HCT116 (cell line): Measurements from ENCODE around the gene GARS1. TPM values are rescaled to one million over a fixed set of nuclear protein-coding genes. Genes with fewer than 3 reads are reported as not detected.

ENCODE experiments used
- ATAC-seq: fragments of 200-7000 bp; cut with Tn5 transposase; 2 replicates; pipeline ENCODE4 v1.9.1; 2020; ENCODE audit warnings: mild to moderate bottlenecking, moderate library complexity
- BruUV-seq: library from RNA; stranded (reverse); fragments of 400-500 nt; replicated peaks from 2 replicates; lab custom pipeline; 2021; lab: Mats Ljungman, UMichigan
- CTCF ChIA-PET: fragments of 300-600 bp; sonication (Branson Sonifier 250); formaldehyde crosslinking; loops from one replicate; lab custom pipeline; 2021; ENCODE audit warnings: antibody characterized with exemption; lab: Charles Lee
- POLR2A ChIA-PET: fragments of 300-600, 350-600 bp; sonication (Branson Sonifier 250); formaldehyde crosslinking; loops from one replicate; lab custom pipeline; 2021; ENCODE audit warnings: antibody characterized with exemption; lab: Charles Lee
- RAD21 ChIA-PET, 2 experiments: fragments of 300-600 bp; sonication (Branson Sonifier 250); formaldehyde crosslinking; loops; one replicate each; lab custom pipeline; 2023; ENCODE audit warnings: low total read pairs in 2 of 2; ENCODE audit not compliant: uncharacterized antibody in 2 of 2, unreplicated experiment in 2 of 2, low non-redundant PET in 1 of 2; lab: Charles Lee
- DNase-seq: peaks from one replicate; pipeline ENCODE4 v3.0.0-alpha.2; 2010; ENCODE audit warnings: low read depth, low spot score
- H2AFZ ChIP-seq: fragments of 200-600 bp; shearing (Covaris generic), sonication (generic); 2 replicates; pipeline ENCODE4 v1.6.1; 2017; ENCODE audit warnings: low read depth, mixed run types, mixed read lengths, antibody characterized with exemption, low read length; ENCODE audit not compliant: poor library complexity, severe bottlenecking
- H3K27ac ChIP-seq: 2 replicates; pipeline ENCODE4 v1.5.1; 2012; ENCODE audit warnings: low read depth, low read length
- H3K27me3 ChIP-seq: fragments of 200-600 bp; sonication (generic); 2 replicates; pipeline ENCODE4 v1.6.1; 2016; ENCODE audit warnings: mixed run types, low read length, mixed read lengths; ENCODE audit not compliant: insufficient read depth
- H3K36me3 ChIP-seq, 2 experiments: fragments of 200-500 bp in 1 of 2; fragments of 200-600 bp in 1 of 2; sonication (Bioruptor generic) in 1 of 2; sonication (generic) in 1 of 2; 2 replicates each; pipeline versions ENCODE4 v1.5.1 to v1.6.1; 2014 to 2016; ENCODE audit warnings: low read length in 2 of 2, inconsistent platforms in 1 of 2, mixed read lengths in 1 of 2, mixed run types in 1 of 2; ENCODE audit not compliant: insufficient read depth in 2 of 2, control insufficient read depth in 1 of 2
- H3K4me1 ChIP-seq, 2 experiments: fragments of 200-600 bp in 1 of 2; sonication (generic) in 1 of 2; 2 replicates each; pipeline versions ENCODE4 v1.5.1 to v1.6.1; 2012 to 2017; ENCODE audit warnings: low read length in 2 of 2, inconsistent platforms in 1 of 2, mild to moderate bottlenecking in 1 of 2, mixed read lengths in 1 of 2, mixed run types in 1 of 2, moderate library complexity in 1 of 2; ENCODE audit not compliant: insufficient read depth in 2 of 2, control insufficient read depth in 1 of 2
- H3K4me2 ChIP-seq: fragments of 200-600 bp; sonication (generic); 2 replicates; pipeline ENCODE4 v1.6.1; 2017; ENCODE audit warnings: mixed run types, low read length, mixed read lengths
- H3K4me3 ChIP-seq, 2 experiments: fragments of 200-600 bp in 1 of 2; sonication (generic) in 1 of 2; replicated peaks in 1 of 2; 2 replicates each; pipeline ENCODE4 v1.5.1; 2011 to 2016; ENCODE audit warnings: low read length in 2 of 2, control low read depth in 1 of 2, low read depth in 1 of 2, mild to moderate bottlenecking in 1 of 2, mixed read lengths in 1 of 2, mixed run types in 1 of 2
- H3K79me2 ChIP-seq: fragments of 200-600 bp; sonication (generic); 2 replicates; pipeline ENCODE4 v1.6.1; 2017; ENCODE audit warnings: mild to moderate bottlenecking, mixed run types, low read length, moderate library complexity, mixed read lengths; ENCODE audit not compliant: insufficient read depth
- H3K9ac ChIP-seq: fragments of 200-600 bp; sonication (generic); 2 replicates; pipeline ENCODE4 v1.6.1; 2016; ENCODE audit warnings: low read length, mixed read lengths
- H3K9me2 ChIP-seq: fragments of 200-600 bp; sonication (generic), shearing (Covaris generic); 2 replicates; pipeline ENCODE4 v1.6.1; 2017; ENCODE audit warnings: mixed run types, mild to moderate bottlenecking, moderate library complexity; ENCODE audit not compliant: insufficient read depth
- H3K9me3 ChIP-seq, 2 experiments: fragments of 200-500 bp in 1 of 2; fragments of 200-600 bp in 1 of 2; sonication (Bioruptor generic) in 1 of 2; sonication (generic) in 1 of 2; 2 replicates each; pipeline ENCODE4 v1.6.1; 2014 to 2017; ENCODE audit warnings: low read length in 2 of 2, mixed read lengths in 2 of 2, inconsistent platforms in 1 of 2, low read depth in 1 of 2, mild to moderate bottlenecking in 1 of 2, mixed run types in 1 of 2, moderate library complexity in 1 of 2; ENCODE audit not compliant: control insufficient read depth in 1 of 2, insufficient read depth in 1 of 2
- H4K20me1 ChIP-seq: fragments of 200-600 bp; sonication (generic), shearing (Covaris generic); 2 replicates; pipeline ENCODE4 v1.6.1; 2017; ENCODE audit warnings: mixed run types, mild to moderate bottlenecking, moderate library complexity; ENCODE audit not compliant: insufficient read depth
- CBX3 ChIP-seq: IDR thresholded peaks from 2 replicates; pipeline ENCODE4 v1.6.1; 2012; ENCODE audit warnings: low read depth
- CTCF ChIP-seq, 3 experiments: fragments of 200-600 bp in 1 of 3; sonication (generic) in 1 of 3; IDR thresholded peaks in 2 of 3; conservative IDR thresholded peaks in 1 of 3; 2 replicates each; pipeline ENCODE4 v1.5.1; 2012 to 2017; ENCODE audit warnings: low read depth in 2 of 3, low read length in 2 of 3, antibody characterized with exemption in 1 of 3, borderline replicate concordance in 1 of 3, control low read depth in 1 of 3, mild to moderate bottlenecking in 1 of 3, mixed read lengths in 1 of 3, mixed run types in 1 of 3, moderate library complexity in 1 of 3; ENCODE audit not compliant: insufficient read depth in 1 of 3
- EZH2 ChIP-seq: fragments of 200-600 bp; sonication (generic); IDR thresholded peaks from 2 replicates; pipeline ENCODE4 v1.6.1; 2017; ENCODE audit warnings: antibody characterized with exemption, mixed run types
- FOSL1 ChIP-seq: IDR thresholded peaks from 2 replicates; pipeline ENCODE4 v1.6.1; 2012; ENCODE audit warnings: low read depth
- JUND ChIP-seq: IDR thresholded peaks from 2 replicates; pipeline ENCODE4 v1.6.1; 2012
- REST ChIP-seq: IDR thresholded peaks from 2 replicates; pipeline ENCODE4 v1.6.1; 2012; ENCODE audit warnings: low read depth
- SIN3A ChIP-seq: IDR thresholded peaks from 2 replicates; pipeline ENCODE4 v1.6.1; 2012; ENCODE audit warnings: low read depth
- SRF ChIP-seq: IDR thresholded peaks from 2 replicates; pipeline ENCODE4 v1.6.1; 2012; ENCODE audit warnings: low read depth
- TCF7L2 ChIP-seq: IDR thresholded peaks from 2 replicates; pipeline ENCODE4 v1.7.0; 2011; ENCODE audit warnings: borderline replicate concordance, inconsistent platforms; ENCODE audit not compliant: insufficient read depth, insufficient read length; ENCODE audit errors: extremely low read depth
- ZBTB33 ChIP-seq: IDR thresholded peaks from 2 replicates; pipeline ENCODE4 v1.6.1; 2011; ENCODE audit warnings: mild to moderate bottlenecking, low read length, moderate library complexity; ENCODE audit not compliant: insufficient replicate concordance; ENCODE audit errors: extremely low read depth
- ZNF274 ChIP-seq: fragments of 200-500 bp; sonication (Bioruptor generic); IDR thresholded peaks from 2 replicates; pipeline ENCODE4 v1.6.1; 2014; ENCODE audit warnings: mild to moderate bottlenecking, low read depth, low read length, inconsistent platforms
- intact Hi-C: fragments of 100-400 bp; cut with micrococcal nuclease; formaldehyde crosslinking; loops from 2 replicates; pipeline ENCODE4 v1.10.0; 2022
- total RNA-seq: library from RNA; stranded (reverse); gene quantifications from one replicate; pipeline ENCODE4 v1.2.1, GENCODE V29; 2021; ENCODE audit not compliant: unreplicated experiment

The GARS1 gene
- total RNA-seq, 1 experiment from 2014 or later = 329 TPM

- ChIA-PET RAD21 (no interaction called here), POLR2A (no interaction called here), CTCF (no interaction called here)
- intact Hi-C loops = no loop called here
- H3K4me1 ChIP-seq = no peaks in the 10 kb centered on the region
- H3K9ac ChIP-seq = no peak overlapping the region
- no TSS peak for BruUV-seq
- DNase-seq = no peak
- TF ChIP-seq JUND = no peak
- H3K9me2 ChIP-seq = no peaks in the 10 kb centered on the region
- ATAC-seq = no peak
- no peaks in the 10 kb centered on the region for H3K27me3 ChIP-seq
- no peaks in the 10 kb centered on the region for H4K20me1 ChIP-seq
- no peak overlapping the region for H2AFZ ChIP-seq
- no peaks in the 10 kb centered on the region for H3K79me2 ChIP-seq
- no peak overlapping the region for H3K4me2 ChIP-seq
- H3K27ac ChIP-seq = no peak overlapping the region
- no peaks in the 10 kb centered on the region for H3K36me3 ChIP-seq
- H3K9me3 ChIP-seq = no peaks in the 10 kb centered on the region
- no peak overlapping the region for H3K4me3 ChIP-seq
Measured at GRCh38 chr7:30656006-30656957, 61.6 kb downstream of the GARS1 start.

GRCh38 chr7:30657131-30657530 is 62.5 kb downstream of the GARS1 start:
- Histone ChIP-seq H3K9me3 (no peaks in the 10 kb centered on the region), H4K20me1 (no peaks in the 10 kb centered on the region), H3K9me2 (no peaks in the 10 kb centered on the region), H3K9ac (no peak overlapping the region), H3K4me2 (no peak overlapping the region), H3K27ac (no peak overlapping the region), H3K79me2 (no peaks in the 10 kb centered on the region), H3K4me3 (no peak overlapping the region), H3K36me3 (no peaks in the 10 kb centered on the region), H3K4me1 (no peaks in the 10 kb centered on the region), H2AFZ (no peak overlapping the region), H3K27me3 (no peaks in the 10 kb centered on the region)
- POLR2A ChIA-PET = no interaction called here
- DNase-seq (no peak), ATAC-seq (no peak)
- CTCF ChIA-PET = no interaction called here
- RAD21 ChIA-PET = no interaction called here
- no TSS peak for BruUV-seq
- intact Hi-C loops = no loop called here
- TF ChIP-seq FOSL1 (no peak), SRF (no peak), CBX3 (no peak), REST (no peak), ZBTB33 (no peak), EZH2 (no peak), TCF7L2 (no peak), SIN3A (no peak), ZNF274 (no peak), CTCF (IDR thresholded peaks at IDR 0.05 in 2 of 3, conservative IDR thresholded peaks at IDR 0.05 in 1 of 3; ENCODE audit: borderline replicate concordance in 1 of 3, insufficient read depth in 1 of 3, low read depth in 2 of 3, low read length in 2 of 3) (no peak)
